HG03558 (cell line): ENCODE results near the gene KAZN.

Source experiments
- ATAC-seq: cut with Tn5 transposase; IDR thresholded peaks from one replicate; pipeline ENCODE4 v1.9.1; 2021; ENCODE audit warnings: moderate number of reproducible peaks; ENCODE audit not compliant: unreplicated experiment; ENCODE audit errors: extremely low read depth

Gene KAZN

GRCh38 chr1:14810595-14811361 is 212.3 kb downstream of the KAZN start:
- ATAC-seq, result no peak

DNA sequence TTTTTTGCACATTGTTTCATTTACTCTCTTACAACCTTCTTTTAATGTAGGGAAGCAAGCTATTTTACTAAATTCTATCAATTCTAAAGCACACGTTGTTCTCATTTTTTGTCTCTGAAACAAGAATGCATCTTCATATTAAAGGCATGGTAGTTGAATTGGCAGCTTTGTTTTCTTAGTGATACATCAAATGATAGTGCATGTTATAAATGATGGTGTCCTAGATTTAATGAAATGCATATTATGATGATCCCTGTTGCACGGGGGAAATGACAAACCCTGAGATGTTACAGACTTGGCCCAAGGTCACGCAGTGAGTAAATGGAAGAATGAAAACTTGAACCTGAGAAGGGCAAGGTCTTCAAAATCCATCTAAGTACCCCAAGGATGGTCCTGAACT is 213.1 kb downstream of the KAZN start:
- no peak for ATAC-seq

DNA sequence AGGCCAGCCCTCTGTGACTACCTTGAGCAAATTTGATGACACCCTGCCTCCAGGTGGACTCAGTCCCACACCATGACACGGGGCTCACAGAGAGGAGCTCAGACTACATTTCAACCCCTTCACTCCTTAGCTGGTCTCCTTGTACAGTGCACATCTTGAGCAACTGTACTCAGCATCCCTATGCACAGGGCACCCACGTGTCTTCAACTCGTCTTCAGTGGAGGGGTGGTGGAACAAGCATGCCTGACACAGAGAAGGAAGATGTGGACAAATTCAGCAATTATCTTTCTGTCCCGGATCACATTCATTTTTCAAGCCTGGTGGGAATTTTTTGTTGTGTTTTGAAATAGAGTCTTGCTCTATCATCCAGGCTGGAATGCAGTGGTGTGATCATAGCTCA is 213.7 kb downstream of the KAZN start:
- no peak for ATAC-seq

DNA sequence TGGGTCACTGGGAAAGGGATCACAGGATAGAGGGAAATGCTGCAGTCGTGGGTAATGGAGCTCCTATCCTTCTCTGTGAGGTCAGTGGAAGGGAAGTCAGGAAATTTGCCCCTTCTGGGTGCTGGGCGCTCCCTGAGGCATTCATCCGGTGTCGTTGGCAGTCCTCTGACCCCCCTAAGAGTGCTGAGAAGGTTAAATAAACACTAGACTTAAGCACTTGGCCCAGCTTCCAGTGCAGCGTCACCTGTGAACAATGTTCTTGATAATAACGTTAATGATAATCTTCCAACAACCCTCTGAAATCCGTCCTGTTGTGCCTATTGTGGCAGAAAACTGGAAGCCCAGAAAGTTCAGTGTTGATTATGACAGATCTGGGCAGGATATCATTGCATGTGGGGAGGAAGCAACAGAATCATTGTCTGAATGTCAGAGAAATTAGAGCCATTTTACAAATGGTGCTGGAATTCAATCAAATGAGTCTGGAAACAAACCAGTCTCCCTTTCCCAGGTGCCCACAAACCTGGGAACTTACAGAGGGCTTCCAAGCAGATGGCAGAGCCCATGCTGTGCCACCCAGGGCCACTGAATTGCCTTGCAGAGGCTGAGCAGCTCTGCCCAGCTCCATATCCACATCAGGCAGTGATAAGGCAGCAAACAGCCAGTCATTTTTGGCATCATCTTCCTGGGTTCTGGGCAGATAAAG is 216.8 kb downstream of the KAZN start:
- no peak for ATAC-seq

GRCh38 chr1:14817223-14818170 is 219.0 kb downstream of the KAZN start:
- no peak for ATAC-seq

- no peak for ATAC-seq
Measured at GRCh38 chr1:14820295-14821085, 222.0 kb downstream of the KAZN start.

GRCh38 chr1:14822493-14822892 is 224.0 kb downstream of the KAZN start:
- no peak for ATAC-seq

GRCh38 chr1:14822996-14823395 is 224.5 kb downstream of the KAZN start:
- no peak for ATAC-seq

- no peak for ATAC-seq
Measured at GRCh38 chr1:14824314-14824915, 225.9 kb downstream of the KAZN start.

- ATAC-seq, result no peak
Measured at GRCh38 chr1:14825396-14825795, 226.9 kb downstream of the KAZN start.

GRCh38 chr1:14826172-14826636 is 227.7 kb downstream of the KAZN start:
- ATAC-seq, result no peak

GRCh38 chr1:14826731-14827326 is 228.3 kb downstream of the KAZN start:
- ATAC-seq, result no peak

GRCh38 chr1:14827870-14828269 is 229.4 kb downstream of the KAZN start:
- no peak for ATAC-seq

- ATAC-seq, result no peak
Measured at GRCh38 chr1:14828665-14829064, 230.2 kb downstream of the KAZN start.

DNA sequence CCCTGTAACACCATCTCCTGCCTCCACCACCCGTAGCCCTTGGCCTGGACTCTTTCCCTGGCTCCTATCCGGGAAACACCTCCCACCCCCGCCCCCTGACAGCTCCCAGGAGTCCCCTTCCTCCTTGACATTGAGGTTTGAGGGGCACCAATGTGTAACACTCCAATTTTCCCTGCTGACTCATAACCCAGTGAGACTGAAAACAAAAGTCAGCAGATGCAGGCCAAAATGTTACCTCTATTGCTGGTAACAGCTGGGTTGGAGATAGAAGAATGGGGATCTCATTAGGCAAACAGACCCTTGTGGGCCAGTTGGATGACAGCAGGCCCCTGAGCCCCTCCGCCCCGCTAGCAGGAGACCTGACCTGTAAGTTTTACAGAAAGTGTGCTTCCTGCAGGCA is 237.2 kb downstream of the KAZN start:
- no peak for ATAC-seq

DNA sequence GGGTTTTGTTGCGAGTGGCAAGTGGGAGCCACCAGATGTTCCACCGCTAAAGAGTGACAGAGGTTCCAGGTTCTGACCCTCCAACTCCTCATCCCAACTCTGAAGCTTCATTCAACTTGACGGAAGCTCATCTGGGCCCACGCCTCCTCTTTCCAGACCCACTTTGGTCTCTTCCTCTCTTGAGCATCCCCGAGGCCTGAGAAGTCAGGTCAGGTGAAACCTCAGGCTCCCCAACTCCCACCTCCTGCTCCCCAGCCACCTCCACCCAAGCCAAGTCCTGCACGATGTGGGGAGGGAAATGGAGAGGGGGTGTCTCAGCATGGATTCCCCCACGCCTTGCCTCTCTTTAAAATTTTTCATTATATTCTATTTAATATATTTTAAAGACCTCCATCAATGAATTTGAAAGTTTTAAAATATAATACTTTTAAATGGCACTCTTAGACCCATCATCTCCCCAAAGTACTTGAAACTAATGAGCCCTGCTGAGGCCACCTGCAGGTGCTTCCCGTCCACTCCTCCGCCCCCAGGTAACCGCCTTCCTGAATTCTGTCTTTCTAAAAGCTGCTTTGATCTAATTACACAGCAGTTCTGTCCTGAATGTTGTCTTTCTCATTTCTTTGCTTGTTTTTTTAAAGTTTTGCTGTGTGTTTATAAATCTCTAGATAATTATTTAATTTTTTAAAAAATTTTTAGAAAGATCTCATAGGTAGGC is 238.1 kb downstream of the KAZN start:
- no peak for ATAC-seq

DNA sequence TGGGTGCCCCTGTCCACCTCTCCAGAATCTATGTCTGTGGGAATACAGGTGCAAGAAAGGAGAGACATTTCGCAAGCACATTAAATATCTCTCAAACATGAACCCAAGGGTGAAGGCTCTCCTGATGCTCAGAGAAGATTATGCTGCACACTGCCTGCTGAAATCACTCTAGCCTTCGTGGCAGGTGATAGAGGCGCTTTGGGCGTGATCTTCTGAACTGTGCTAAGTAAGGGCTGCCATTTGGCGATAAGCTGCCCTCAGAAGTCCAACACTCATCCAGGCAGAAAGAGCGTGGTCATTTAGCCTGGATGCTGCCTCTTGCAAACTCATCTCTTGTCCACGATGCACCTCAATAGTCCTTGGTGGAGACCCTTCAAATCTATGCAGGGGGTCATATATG is 241.9 kb downstream of the KAZN start:
- no peak for ATAC-seq

DNA sequence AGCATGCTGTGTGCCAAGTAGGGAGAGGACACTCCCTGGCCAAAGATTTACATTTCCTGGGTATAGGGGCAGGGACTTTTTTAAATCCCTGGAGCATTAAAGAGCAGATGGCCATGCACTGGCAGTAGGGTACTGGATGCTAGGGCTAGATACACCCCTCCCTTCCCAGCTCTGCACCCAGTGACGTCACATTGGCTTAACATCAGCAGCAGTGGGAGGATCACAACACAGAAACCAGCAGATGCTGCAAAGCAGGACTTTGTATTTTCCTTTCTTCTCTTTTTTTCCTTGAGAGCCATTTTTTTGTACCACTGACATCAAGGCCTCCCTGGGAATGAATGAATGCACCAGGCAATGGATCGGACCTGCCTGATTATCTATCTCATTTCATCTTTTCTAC is 243.0 kb downstream of the KAZN start:
- no peak for ATAC-seq

GRCh38 chr1:14841951-14842350 is 243.5 kb downstream of the KAZN start:
- no peak for ATAC-seq
